SK-N-SH (cell line): ENCODE data around the gene MYO18B. TPM values are rescaled to one million over a fixed set of nuclear protein-coding genes. Genes with fewer than 3 reads are reported as not detected.

Experiments
- CTCF ChIA-PET: fragments of 300-600, 350-600 bp; formaldehyde crosslinking; extraction: SDS; loops from one replicate; lab custom pipeline; 2021; lab: Yijun Ruan, JAX
- POLR2A ChIA-PET: fragments of 350-600 bp; sonication (Branson Sonifier 250); formaldehyde crosslinking; extraction: SDS; loops from one replicate; lab custom pipeline; 2020; ENCODE audit warnings: antibody characterized with exemption, inconsistent platforms; lab: Yijun Ruan, JAX
- DNase-seq: peaks from one replicate; pipeline ENCODE4 v3.0.0; 2012
- H2AFZ ChIP-seq: fragments of 200-600 bp; sonication (generic); 2 replicates; pipeline ENCODE4 v1.8.1; 2016; ENCODE audit warnings: antibody characterized with exemption, mild to moderate bottlenecking, low read depth
- H3F3A ChIP-seq: fragments of 200-600 bp; sonication (generic); replicated peaks from 2 replicates; pipeline ENCODE3; 2016; ENCODE audit warnings: antibody characterized with exemption, mild to moderate bottlenecking; ENCODE audit not compliant: insufficient read depth
- H3K27ac ChIP-seq, 2 experiments: fragments of 200-500 bp in 1 of 2; fragments of 200-600 bp in 1 of 2; sonication (Bioruptor generic) in 1 of 2; sonication (generic), shearing (Covaris generic) in 1 of 2; 2 replicates each; pipeline versions ENCODE4 v1.5.1 to v1.6.1; 2014 to 2016; ENCODE audit warnings: low read depth in 2 of 2, inconsistent platforms in 1 of 2, low read length in 1 of 2, mild to moderate bottlenecking in 1 of 2, mixed read lengths in 1 of 2
- H3K27me3 ChIP-seq: fragments of 200-600 bp; sonication (generic), shearing (Covaris generic); 2 replicates; pipeline ENCODE4 v1.6.1; 2016; ENCODE audit warnings: mixed run types; ENCODE audit not compliant: insufficient read depth
- H3K36me3 ChIP-seq, 2 experiments: fragments of 200-500 bp in 1 of 2; fragments of 200-600 bp in 1 of 2; sonication (Bioruptor generic) in 1 of 2; sonication (generic) in 1 of 2; replicated peaks in 1 of 2; 2 replicates each; pipeline versions ENCODE3 to v1.5.1; 2014 to 2016; ENCODE audit warnings: low read length in 1 of 2, mild to moderate bottlenecking in 1 of 2; ENCODE audit not compliant: insufficient read depth in 2 of 2, control insufficient read depth in 1 of 2
- H3K4me1 ChIP-seq, 2 experiments: fragments of 200-500 bp in 1 of 2; fragments of 200-600 bp in 1 of 2; sonication (Bioruptor generic) in 1 of 2; sonication (generic), shearing (Covaris generic) in 1 of 2; 2 replicates each; pipeline versions ENCODE4 v1.5.1 to v1.6.1; 2014 to 2016; ENCODE audit warnings: low read depth in 1 of 2, low read length in 1 of 2, mixed run types in 1 of 2; ENCODE audit not compliant: insufficient read depth in 2 of 2, control insufficient read depth in 1 of 2
- H3K4me2 ChIP-seq: fragments of 200-600 bp; sonication (generic), shearing (Covaris generic); 2 replicates; pipeline ENCODE4 v1.6.1; 2017; ENCODE audit warnings: mixed run types
- H3K4me3 ChIP-seq, 2 experiments: fragments of 200-500 bp in 1 of 2; fragments of 200-600 bp in 1 of 2; sonication (Bioruptor generic) in 1 of 2; sonication (generic), shearing (Covaris generic) in 1 of 2; 2 replicates each; pipeline versions ENCODE4 v1.5.1 to v1.8.1; 2014 to 2016; ENCODE audit warnings: low read depth in 2 of 2, inconsistent platforms in 1 of 2, low read length in 1 of 2, mild to moderate bottlenecking in 1 of 2, mixed read lengths in 1 of 2, moderate library complexity in 1 of 2
- H3K79me2 ChIP-seq: fragments of 200-600 bp; sonication (generic); 2 replicates; pipeline ENCODE4 v1.8.1; 2017; ENCODE audit warnings: mild to moderate bottlenecking; ENCODE audit not compliant: insufficient read depth
- H3K9ac ChIP-seq: fragments of 200-600 bp; sonication (generic); 2 replicates; pipeline ENCODE4 v1.6.1; 2017; ENCODE audit warnings: mixed run types
- H3K9me2 ChIP-seq: fragments of 200-600 bp; sonication (generic); 2 replicates; pipeline ENCODE4 v1.6.1; 2017; ENCODE audit warnings: mixed run types
- H3K9me3 ChIP-seq: fragments of 200-600 bp; sonication (generic); 2 replicates; pipeline ENCODE4 v1.6.1; 2017; ENCODE audit warnings: mixed run types, mild to moderate bottlenecking, moderate library complexity
- H4K20me1 ChIP-seq: fragments of 200-600 bp; sonication (generic); 2 replicates; pipeline ENCODE4 v1.6.1; 2017; ENCODE audit warnings: mild to moderate bottlenecking, mixed run types; ENCODE audit not compliant: insufficient read depth
- CHD2 ChIP-seq: fragments of 150-350 bp; IDR thresholded peaks from 2 replicates; pipeline ENCODE4 v1.6.1; 2018; ENCODE audit warnings: low read length; ENCODE audit not compliant: partially characterized antibody
- EZH2phosphoT487 ChIP-seq: fragments of 200-600 bp; sonication (generic); IDR thresholded peaks from 2 replicates; pipeline ENCODE4 v1.6.1; 2017; ENCODE audit warnings: low read depth, mixed run types, mild to moderate bottlenecking, antibody characterized with exemption, moderate library complexity, borderline replicate concordance
- FOSL2 ChIP-seq: IDR thresholded peaks from 2 replicates; pipeline ENCODE4 v1.4.0; 2012; ENCODE audit warnings: low read depth, mild to moderate bottlenecking, moderate library complexity, borderline replicate concordance
- GATA2 ChIP-seq: sonication (generic); formaldehyde crosslinking; IDR thresholded peaks from 2 replicates; pipeline ENCODE4 v1.5.0; 2020; ENCODE audit warnings: mild to moderate bottlenecking, missing genetic modification reagents
- JUND ChIP-seq: IDR thresholded peaks from 2 replicates; pipeline ENCODE4 v1.4.0; 2012
- NFIC ChIP-seq: IDR thresholded peaks from 2 replicates; pipeline ENCODE4 v1.4.0; 2012; ENCODE audit warnings: borderline replicate concordance
- REST ChIP-seq: IDR thresholded peaks from 2 replicates; pipeline ENCODE4 v1.6.1; 2012; ENCODE audit warnings: mild to moderate bottlenecking, low read depth, low read length, moderate library complexity
- RFX5 ChIP-seq: IDR thresholded peaks from 2 replicates; pipeline ENCODE4 v1.6.1; 2012; ENCODE audit warnings: mild to moderate bottlenecking, improper control_type of control experiment, low read length
- SIN3A ChIP-seq: IDR thresholded peaks from 2 replicates; pipeline ENCODE4 v1.6.1; 2012; ENCODE audit warnings: low read depth, mild to moderate bottlenecking, low read length, moderate library complexity, borderline replicate concordance
- TAF1 ChIP-seq: IDR thresholded peaks from 2 replicates; pipeline ENCODE4 v1.6.1; 2012; ENCODE audit warnings: low read depth, mild to moderate bottlenecking, low read length, moderate library complexity, borderline replicate concordance
- TEAD4 ChIP-seq: IDR thresholded peaks from 2 replicates; pipeline ENCODE4 v1.4.0; 2012; ENCODE audit warnings: mild to moderate bottlenecking, borderline replicate concordance; ENCODE audit not compliant: insufficient read depth
- WGBS: methylation state at CpG from one replicate; pipeline ENCODE4 v1.1.6; 2017; ENCODE audit warnings: low lambda C conversion rate; 5-methylcytosine and 5-hydroxymethylcytosine counted together
- polyA plus RNA-seq, 3 experiments: library from polyadenylated mRNA; depleted of rRNA; stranded (reverse); fragments of >200 nt; gene quantifications; 2 replicates each; pipeline ENCODE4 v1.2.3, GENCODE V29; 2012
- TF ChIP-seq, protein P1 (sequence below): IDR thresholded peaks from 2 replicates; pipeline ENCODE4; 2012
- TF ChIP-seq, protein P2 (sequence below): fragments of 200-600 bp; sonication (generic); IDR thresholded peaks from 2 replicates; pipeline ENCODE4 v1.6.1; 2017; ENCODE audit warnings: antibody characterized with exemption, mild to moderate bottlenecking, moderate library complexity

Gene MYO18B
- polyA plus RNA-seq, 1 of the 3 experiments (the other 2 are of a cell fraction) = 0.05 TPM

DNA sequence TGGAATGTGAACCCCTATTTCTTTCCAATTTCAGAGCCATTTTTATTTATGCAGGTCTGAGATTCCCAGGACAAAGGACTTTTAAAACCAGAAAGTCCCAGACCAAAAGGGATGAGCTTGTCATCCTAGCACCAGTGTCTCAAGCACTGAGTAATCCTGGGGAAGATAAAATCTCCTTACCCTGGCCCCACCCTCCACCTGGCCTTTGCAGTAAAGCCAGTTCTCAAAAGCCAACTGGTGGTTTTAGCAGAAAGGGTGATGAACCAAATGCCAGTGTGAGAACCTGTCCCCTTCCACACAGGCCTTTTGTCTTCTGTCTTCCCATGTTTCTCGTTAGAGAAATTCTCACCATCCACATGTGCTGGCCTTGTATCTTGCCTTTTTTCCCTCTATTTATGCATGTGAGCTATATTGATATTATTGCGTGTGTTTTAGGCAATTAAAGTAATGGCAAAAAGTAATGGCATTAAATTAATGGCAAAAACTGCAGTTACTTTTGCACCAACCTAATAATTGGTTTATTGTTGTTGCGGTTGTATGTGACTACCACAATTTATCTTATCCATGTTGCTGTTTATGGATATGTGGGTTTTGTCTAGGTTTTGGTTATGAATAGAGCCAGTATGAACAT lies 191.3 kb downstream of the MYO18B start:
- CTCF ChIA-PET = interaction anchor here (0.9 kb wide), 1 partner anchor 56 kb away, joined by 3 read pairs; no protein-coding TSS in a partner anchor
- H3K27ac ChIP-seq = no peak overlapping the region
- WGBS = 31% methylated on average over 3 of the region's 3 CpGs
- no peaks in the 10 kb centered on the region for H3F3A ChIP-seq
- H3K79me2 ChIP-seq = no peaks in the 10 kb centered on the region
- TF ChIP-seq RFX5 (no peak), EZH2phosphoT487 (no peak), GATA2 (CRISPR knock-in tag) (no peak), JUND (no peak), NFIC (no peak), SIN3A (no peak), FOSL2 (no peak), REST (no peak), TAF1 (no peak), CHD2 (no peak), TEAD4 (no peak)
- TF ChIP-seq, protein P1, sequence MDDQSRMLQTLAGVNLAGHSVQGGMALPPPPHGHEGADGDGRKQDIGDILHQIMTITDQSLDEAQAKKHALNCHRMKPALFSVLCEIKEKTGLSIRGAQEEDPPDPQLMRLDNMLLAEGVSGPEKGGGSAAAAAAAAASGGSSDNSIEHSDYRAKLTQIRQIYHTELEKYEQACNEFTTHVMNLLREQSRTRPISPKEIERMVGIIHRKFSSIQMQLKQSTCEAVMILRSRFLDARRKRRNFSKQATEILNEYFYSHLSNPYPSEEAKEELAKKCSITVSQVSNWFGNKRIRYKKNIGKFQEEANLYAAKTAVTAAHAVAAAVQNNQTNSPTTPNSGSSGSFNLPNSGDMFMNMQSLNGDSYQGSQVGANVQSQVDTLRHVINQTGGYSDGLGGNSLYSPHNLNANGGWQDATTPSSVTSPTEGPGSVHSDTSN = no peak
- TF ChIP-seq, protein P2, sequence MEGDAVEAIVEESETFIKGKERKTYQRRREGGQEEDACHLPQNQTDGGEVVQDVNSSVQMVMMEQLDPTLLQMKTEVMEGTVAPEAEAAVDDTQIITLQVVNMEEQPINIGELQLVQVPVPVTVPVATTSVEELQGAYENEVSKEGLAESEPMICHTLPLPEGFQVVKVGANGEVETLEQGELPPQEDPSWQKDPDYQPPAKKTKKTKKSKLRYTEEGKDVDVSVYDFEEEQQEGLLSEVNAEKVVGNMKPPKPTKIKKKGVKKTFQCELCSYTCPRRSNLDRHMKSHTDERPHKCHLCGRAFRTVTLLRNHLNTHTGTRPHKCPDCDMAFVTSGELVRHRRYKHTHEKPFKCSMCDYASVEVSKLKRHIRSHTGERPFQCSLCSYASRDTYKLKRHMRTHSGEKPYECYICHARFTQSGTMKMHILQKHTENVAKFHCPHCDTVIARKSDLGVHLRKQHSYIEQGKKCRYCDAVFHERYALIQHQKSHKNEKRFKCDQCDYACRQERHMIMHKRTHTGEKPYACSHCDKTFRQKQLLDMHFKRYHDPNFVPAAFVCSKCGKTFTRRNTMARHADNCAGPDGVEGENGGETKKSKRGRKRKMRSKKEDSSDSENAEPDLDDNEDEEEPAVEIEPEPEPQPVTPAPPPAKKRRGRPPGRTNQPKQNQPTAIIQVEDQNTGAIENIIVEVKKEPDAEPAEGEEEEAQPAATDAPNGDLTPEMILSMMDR = no peak
- H3K4me2 ChIP-seq = no peak overlapping the region
- H3K9ac ChIP-seq = no peak overlapping the region
- H3K4me3 ChIP-seq = no peak overlapping the region
- H3K4me1 ChIP-seq = peaks cover 0 to 21% of the 10 kb centered on the region in 2 experiments; a peak in 2 of 4 replicates
- no peaks in the 10 kb centered on the region for H3K9me2 ChIP-seq
- no peaks in the 10 kb centered on the region for H4K20me1 ChIP-seq
- H2AFZ ChIP-seq = no peak overlapping the region
- H3K36me3 ChIP-seq = no peaks in the 10 kb centered on the region
- H3K27me3 ChIP-seq = no peaks in the 10 kb centered on the region
- DNase-seq = no peak
- no peaks in the 10 kb centered on the region for H3K9me3 ChIP-seq
- POLR2A ChIA-PET = no interaction called here
